IMR-90 (cell line): Measurements from ENCODE around the gene SLC37A1.

Experiments
- SMC3 ChIP-seq: fragments of 150-350 bp; IDR thresholded peaks from 2 replicates; pipeline ENCODE4 v1.6.1; 2016; ENCODE audit warnings: low read depth, mild to moderate bottlenecking, antibody characterized with exemption, low read length, moderate library complexity
- TF ChIP-seq, protein P1 (sequence below): conservative IDR thresholded peaks from 2 replicates; pipeline ENCODE4 v1.5.1; 2012; ENCODE audit warnings: mild to moderate bottlenecking, low read depth, low read length, improper control_type of control experiment

DNA sequence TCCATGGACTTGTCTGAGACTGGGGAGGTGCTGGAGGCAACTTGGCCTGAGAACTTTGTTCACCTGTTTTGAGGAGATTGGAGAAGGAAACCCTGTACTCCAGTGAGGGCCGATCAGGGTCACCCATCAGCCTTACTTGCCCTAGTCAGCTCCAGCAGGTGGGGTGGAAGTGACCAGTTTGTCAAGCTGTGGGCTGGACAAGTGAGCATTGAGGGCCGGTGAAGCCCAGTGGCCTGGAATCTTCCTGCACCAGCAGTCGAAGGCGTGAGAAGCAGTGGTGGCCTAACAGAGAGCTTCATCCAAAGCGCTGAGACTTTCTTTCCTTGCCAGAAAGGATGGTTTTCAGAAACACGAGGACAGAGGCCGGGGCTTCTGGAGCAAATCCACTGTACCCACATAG, 9.6 kb downstream of the SLC37A1 start:
- no peak for TF ChIP-seq SMC3
- TF ChIP-seq, protein P1, sequence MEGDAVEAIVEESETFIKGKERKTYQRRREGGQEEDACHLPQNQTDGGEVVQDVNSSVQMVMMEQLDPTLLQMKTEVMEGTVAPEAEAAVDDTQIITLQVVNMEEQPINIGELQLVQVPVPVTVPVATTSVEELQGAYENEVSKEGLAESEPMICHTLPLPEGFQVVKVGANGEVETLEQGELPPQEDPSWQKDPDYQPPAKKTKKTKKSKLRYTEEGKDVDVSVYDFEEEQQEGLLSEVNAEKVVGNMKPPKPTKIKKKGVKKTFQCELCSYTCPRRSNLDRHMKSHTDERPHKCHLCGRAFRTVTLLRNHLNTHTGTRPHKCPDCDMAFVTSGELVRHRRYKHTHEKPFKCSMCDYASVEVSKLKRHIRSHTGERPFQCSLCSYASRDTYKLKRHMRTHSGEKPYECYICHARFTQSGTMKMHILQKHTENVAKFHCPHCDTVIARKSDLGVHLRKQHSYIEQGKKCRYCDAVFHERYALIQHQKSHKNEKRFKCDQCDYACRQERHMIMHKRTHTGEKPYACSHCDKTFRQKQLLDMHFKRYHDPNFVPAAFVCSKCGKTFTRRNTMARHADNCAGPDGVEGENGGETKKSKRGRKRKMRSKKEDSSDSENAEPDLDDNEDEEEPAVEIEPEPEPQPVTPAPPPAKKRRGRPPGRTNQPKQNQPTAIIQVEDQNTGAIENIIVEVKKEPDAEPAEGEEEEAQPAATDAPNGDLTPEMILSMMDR = no peak
